ENCODE measurements around the gene CAMTA1.

DNA sequence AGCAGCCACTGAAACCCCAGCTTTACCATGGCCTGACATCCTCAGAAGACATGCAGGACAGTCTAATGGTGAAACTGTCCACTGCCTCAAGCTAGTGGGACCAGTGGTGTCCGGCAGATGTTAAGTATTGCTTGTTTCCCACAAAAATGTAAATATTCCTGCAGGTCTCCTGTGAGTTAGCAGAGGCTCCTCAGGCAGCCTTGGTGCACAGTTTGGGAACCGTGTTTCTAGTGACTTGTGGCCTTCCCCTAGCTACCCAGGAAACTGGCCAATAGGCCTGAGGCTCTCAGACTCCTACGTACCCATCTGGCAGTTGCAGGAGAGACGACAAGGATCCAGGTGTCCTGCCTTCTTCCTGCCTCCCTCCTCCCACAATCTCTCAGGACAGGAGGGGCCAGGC, 142.4 kb downstream of the CAMTA1 start:
- no peak for TF ChIP-seq POLR2A (IDR thresholded peaks at IDR 0.05; ENCODE audit: low read length)
- no peak for TF ChIP-seq GATA1 (IDR thresholded peaks at IDR 0.05; ENCODE audit: low read depth, low read length)

Data from erythroblast (primary cell).